ENCODE measurements around the gene ZNF629. TPM values are rescaled to one million over a fixed set of nuclear protein-coding genes. Genes with fewer than 3 reads are reported as not detected.

Gene ZNF629
- polyA plus RNA-seq, 12 donors = 11.7 to 15.9 (median 14.0) TPM; not detected in 1

DNA sequence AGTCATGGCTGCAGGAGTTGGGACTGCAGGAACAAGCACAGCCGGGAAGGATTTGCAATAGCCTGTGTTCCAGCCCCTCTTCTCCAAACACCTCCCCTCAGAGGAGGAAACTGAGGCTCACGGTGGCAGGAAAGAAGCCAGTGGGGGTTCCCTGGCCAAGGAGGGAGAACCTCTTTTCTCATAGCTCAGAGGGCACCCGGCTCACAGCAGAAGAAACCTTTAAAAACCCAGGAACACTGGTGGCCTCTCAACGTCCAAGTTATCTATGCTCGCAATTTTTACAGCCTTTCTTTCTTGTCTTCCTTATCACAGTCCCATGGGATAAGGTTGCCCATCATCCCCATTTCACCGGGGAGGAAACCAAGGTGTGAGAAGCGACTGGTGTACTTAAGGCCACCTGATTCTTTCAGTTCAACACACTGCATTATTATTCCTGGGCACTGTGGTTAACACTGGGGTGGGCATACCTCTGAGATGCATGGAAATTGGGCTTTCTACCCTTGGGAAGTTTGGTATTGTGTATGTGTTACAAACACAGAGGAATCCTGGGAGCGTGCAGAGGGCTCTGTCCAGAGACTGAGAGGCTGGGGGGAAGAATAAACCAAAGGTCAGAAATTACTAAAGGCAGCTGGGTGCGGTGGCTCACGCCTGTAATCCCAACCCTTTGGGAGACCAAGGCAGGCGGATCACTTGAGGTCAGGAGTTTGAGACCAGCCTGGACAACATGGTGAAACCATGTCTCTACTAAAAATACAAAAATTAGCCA lies 791 bp upstream of the ZNF629 start:
- DNase-seq = no peak

DNA sequence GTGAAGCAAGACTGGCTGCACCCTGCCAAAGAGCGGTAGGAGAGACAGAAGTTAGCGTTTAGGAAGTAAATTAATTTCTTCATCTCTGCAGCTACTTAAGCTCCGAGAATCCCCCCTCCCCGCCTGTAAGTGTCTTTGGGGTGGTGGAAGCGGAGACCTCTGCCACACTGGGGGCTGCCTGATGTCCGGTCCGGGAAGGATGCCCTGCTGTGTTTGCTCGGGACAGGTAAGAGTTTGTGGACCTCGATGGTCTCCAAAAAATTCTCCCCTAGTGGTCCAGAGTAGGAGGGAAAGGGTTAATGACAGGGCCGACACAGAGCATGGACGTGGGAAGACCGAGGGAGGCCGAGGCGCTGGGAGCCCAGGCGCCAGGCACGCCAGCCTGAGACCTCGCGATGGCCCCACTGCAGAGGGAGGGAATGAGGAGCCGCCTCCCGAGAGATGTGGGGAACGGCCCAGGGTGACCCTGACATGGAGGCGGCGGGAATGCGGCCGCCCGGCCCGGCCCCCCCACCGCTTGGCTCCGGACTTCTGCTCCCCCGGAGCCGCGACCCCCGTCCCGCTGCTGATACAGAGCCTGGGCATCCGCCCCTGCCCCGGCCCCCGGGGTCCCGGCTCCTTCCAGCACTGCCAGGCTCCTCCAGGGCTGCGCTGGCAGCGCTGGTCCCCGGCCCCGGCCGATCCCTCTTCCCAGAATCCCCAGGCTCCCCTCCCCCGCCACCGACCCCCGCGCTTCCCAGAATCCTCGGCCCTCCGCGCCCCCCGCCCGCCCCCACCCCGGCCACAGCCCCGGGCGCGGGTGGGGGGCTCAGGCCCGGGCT lies 680 bp downstream of the ZNF629 start:
- DNase-seq = no peak

GRCh38 chr16:30785126-30786106 lies 1.6 kb downstream of the ZNF629 start:
- DNase-seq = no peak

- no peak for DNase-seq
These were observed 2.8 kb downstream of the ZNF629 start for GRCh38 chr16:30784215-30784614.

DNA sequence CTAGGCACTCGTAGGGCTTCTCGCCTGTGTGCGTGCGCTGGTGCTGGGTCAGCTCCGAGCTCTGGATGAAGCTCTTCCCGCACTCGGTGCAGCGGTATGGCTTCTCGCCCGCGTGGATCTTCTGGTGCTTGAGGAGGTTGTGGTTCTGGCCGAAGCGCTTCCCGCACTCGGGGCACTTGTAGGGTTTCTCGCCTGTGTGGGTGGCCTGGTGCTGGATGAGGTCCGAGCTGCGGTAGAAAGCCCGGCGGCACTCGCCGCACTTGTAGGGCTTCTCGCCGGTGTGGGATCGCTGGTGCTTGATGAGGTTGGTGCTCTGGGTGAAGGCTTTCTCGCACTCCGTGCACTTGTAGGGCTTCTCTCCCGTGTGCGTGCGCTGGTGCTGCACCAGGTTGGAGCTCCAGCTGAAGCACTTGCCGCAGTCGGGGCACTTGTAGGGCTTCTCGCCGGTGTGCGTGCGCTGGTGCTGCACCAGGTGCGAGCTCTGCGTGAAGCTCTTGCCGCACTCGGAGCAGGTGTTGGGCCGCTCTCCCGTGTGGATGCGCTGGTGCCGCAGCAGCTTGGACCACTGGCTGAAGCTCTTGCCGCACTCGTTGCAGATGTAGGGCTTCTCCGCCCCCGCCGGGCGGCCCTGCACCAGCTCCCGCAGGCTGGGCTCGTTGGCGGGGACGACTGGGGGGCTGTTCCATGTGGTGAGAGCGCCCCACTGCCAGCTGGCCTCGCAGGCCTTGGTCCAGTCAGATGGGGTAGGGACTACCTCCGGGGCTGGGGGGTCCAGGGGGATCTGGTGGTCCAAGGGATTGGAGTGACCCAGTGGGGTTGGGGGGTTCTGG lies 3.5 kb downstream of the ZNF629 start:
- DNase-seq = no peak

DNA sequence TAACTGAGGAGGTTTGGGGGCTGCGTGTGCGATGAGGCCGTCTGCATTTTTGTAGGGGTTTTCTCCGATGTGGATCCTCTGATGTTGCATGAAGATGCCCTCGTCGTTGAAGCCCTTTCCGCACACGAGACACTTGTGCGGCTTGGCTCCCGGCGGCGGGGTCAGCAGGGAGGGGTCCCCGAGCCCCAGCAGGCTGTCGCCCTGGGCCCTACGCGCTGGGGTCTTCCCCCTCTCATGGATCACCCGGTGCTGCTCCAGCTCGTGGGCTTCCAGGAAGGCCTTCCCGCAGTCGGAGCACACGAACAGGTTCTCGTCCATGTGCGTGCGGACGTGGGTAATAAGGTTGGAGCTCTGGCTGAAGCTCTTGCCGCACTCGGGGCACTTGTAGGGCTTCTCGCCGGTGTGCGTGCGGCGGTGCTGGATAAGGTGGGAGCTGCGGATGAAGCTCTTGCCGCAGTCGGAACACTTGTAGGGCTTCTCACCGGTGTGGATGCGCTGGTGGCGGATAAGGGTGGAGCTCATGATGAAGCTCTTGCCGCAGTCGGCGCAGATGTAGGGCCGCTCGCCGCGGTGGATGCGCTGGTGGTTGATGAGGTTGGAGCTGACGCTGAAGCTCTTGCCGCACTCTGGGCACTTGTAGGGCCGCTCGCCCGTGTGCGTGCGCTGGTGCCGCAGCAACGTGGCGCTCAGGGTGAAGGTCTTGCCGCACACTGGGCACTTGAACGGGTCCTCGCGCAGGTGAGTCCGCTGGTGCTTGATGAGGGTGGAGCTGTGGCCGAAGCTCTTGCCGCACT lies 4.3 kb downstream of the ZNF629 start:
- DNase-seq = no peak

DNA sequence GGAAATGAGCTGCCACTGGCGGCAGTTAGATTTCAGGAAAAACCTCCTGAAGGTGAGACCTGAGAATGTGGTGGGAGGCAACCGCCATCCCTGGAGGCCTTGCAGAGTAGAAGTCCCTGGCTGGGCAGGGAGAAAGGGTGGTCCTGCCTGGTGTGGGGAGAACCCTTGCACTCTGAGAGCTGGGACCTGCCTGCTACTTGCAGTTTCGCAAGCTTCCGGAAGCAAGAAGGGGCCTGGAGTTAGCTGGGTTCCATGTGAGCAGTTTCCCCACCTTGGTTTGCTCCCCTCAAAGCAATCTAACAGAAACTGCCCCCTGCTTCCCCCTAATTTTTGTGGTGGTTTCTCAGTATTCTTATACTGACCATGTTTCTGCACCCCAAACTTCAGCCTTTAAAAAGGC lies 6.5 kb downstream of the ZNF629 start:
- DNase-seq = no peak

DNA sequence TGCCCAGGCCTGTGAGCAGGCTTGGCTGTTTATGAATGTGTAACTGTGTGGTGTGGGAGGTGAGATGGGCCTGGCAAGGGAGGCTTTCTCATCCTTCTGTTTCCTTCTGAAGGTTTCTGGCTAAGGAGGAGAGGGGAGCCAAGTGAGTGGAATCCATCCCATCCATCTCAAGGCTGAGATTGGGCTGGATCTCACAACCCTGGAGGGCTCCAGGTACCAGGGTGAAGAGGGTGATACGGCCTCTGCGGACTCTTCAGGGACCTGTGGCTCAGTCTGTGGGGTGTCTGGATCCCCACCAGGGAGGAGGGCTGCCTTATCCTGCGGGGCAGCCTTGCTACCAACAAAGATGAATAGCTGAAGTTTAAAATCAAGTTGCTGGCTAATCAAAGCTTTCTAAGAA lies 7.0 kb downstream of the ZNF629 start:
- no peak for DNase-seq

- DNase-seq = no peak
These were observed 7.4 kb downstream of the ZNF629 start for GRCh38 chr16:30779596-30779995.

DNA sequence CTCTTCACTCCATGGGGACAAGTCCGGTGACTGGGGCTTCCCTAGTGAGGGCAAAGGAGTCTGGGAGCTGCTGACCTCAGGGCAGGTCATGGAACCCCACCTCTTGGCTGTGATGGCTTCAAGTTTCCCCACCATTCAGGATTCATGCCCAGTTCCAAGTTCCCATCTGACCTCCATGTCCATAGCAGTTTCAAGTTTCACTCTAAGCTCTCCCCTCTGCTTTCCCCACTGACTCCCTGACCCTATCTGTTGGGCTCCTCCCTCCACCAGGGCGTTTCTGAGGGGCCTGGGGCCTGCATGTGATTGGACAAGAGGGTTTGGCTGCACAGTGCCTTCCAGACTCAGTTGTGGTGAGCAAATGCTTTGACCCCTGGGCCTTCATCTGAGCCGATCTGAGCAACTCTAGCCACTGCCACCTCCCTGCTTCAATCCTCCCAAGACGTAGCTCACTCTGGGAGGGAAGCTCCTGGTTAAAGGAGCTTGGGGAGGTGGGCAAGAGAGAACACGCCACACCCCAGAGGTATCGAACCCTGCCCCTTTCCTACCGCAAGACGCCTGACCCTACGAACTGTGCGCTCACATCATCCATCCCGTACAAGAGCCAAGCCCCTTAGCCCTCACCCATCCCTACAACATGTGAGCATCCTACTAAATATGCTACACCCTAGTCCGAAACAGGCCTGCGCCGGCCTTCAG lies 8.3 kb downstream of the ZNF629 start:
- DNase-seq = no peak

DNA sequence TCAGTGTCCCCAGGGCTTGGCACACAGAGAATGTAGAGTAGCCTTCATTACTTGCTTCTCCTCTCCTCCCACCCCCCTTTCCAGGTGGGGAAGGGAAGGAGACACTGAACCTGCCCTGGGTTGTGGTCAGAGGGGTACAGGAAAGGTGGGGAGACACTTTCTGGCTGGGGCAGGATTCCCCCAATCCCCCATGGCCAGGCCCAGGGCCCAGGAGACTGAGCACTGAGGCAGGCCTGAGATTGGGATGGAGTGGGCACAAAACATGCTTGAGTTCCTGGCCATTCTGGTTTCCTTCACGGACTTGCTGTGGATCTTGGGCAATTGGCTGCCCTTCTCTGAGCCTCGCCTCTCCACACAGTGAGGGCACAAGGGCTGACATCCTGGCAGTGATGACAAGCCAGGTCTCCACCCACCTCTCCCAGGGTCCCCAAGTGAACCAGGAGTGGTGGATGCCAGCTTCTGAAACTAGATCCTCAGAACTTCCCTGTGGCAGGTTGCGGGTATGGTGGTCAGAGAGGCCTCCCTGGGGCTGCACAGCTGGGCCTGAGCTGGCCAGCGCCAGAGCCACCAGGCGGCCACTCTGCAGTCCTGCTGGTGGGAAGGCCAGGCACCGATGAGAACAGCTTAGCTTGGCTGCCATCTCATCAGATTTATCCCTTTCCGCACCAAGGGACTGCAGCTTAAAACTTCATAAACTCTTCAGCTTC lies 9.3 kb downstream of the ZNF629 start:
- DNase-seq = no peak

DNA sequence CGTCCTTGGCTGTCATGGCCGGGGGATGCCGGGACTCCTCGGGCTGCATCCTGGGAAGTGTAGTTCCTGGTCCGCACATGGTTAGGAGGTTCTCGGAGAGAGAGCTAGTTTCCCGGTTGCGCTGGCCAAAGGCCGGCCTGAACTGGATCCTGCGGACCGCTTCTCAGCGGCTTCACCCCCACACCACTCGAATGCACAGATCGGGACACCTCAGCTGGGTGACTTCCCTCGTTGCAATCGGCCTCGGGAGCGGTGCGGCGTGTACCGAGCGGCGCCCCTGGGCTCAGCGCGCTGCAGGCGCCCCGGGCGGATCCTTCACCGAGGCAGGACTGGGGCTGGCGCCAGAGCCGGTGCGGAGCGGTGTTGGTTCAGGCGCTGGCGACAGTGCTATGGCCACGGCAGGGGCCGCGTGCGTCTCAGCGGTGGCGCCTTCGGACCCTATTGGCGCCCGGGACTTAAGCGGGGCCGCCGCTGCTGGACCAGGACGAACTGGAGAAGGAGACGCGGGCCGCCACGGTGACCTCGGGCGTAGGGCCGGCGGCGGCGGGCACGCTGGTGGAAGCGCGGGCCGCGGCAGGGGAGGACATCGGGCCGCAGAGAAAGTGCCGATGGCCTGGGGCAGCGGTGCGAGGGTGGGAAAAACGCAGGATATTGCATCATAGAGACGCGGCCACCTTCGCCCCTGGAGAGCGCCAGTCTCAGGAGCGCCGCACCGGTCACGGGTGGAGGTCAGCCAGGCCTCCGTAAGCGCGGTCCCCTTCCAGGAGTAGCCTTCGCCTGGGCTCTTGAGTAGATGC lies 11.4 kb downstream of the ZNF629 start:
- DNase-seq = peak; percentile 89

DNA sequence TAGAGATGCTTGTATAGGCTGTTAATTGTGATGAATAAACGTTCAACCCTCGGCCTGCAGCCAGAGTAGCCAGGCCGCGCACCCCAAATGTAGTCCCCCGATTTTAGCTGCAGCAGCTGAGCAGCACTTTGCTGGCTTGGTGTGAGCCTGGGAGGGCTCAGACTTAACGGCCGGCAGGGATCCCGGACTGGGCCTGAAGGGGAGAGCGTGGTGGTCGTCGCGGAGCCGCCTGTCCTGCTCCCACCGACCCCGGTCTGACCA lies 11.9 kb downstream of the ZNF629 start:
- DNase-seq = no peak

DNA sequence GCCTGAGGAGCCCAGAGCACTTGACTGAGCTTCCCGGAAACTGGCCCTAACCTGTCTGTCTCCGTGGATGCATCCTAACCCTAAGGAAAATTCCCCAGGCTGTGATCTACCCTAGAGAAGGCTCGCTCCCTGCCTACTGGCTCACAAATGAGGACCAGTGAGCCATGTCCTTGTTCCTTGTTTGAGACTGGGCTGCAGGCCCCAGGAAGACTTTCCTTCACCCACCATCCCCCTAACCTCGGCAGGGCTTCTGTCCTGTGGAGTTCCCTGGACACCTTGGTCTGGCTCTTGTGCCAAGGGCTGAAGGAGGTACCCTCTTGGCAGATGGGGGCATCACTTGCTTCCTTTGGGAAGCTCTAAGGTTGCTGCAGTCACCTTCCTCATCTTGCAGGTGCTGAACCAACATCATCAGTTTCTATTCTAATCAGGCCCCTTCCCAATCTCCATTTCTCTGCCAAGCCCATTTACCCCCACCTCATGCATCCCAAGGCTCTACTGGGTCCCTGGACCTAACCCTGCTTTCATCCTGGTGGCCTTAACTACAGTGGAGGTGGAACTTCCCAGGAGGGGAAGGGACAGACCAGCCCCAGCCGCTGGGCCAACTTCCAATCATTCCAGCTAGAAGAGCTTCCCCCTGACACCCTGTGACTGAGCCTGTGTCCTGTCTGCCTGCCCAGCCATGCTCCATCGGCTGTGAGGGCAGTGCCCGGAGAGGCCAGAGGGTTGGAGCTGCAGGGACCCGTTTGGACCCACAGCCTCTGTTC lies 12.5 kb downstream of the ZNF629 start:
- no peak for DNase-seq

- DNase-seq = no peak
These were observed 13.2 kb downstream of the ZNF629 start for GRCh38 chr16:30773826-30774225.

GRCh38 chr16:30771726-30772125 lies 15.3 kb downstream of the ZNF629 start:
- no peak for DNase-seq

DNA sequence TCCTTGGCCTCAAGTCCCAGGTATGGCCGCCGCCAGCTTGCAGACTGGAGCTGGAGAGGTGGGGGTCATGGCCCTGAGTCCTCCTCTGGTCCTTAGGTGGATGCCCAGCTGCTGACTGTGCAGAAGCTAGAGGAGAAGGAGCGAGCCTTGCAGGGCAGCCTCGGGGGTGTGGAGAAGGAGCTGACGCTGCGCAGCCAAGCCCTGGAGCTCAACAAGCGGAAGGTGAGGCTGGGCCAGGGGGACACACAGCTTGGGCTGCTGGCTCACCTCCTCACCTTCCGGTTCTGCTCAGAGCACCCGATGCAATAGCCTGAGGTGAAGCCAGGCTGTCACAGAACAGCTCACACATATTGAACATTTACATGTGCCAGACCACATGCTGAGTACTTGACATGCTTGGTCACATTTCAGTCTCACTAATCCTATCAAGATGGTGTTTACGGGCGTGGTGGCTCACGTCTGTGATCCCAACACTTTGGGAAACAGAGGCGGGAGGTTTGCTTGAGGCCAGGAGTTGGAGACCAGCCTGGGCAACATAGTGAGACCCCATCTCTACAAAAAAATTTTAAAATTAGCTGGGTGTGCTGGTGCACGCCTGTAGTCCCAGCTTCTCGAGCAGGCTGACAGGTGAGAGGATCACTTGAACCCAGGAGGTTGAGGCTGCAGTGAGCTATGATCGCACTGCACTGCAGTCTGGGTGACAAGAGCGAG lies 17.5 kb downstream of the ZNF629 start:
- no peak for DNase-seq
